Measurements from ENCODE around the gene LSS. TPM values are rescaled to one million over a fixed set of nuclear protein-coding genes. Genes with fewer than 3 reads are reported as not detected.

The LSS gene
- total and polyA plus RNA-seq, 2 experiments from 2014 or later: 86.9 to 112 TPM

- DNase-seq (ENCODE audit: low read depth in 1 of 2, low spot score in 1 of 2): no peak
- no peak for TF ChIP-seq CTCF (IDR thresholded peaks at IDR 0.05; ENCODE audit: low read depth, low read length)
These were observed 6.7 kb downstream of the LSS start for GRCh38 chr21:46221664-46222435.

GRCh38 chr21:46220847-46221246, 7.7 kb downstream of the LSS start:
- peaks cover 8% of the 10 kb centered on the region for H3K4me1 ChIP-seq (ENCODE audit: low read depth)
- no peaks in the 10 kb centered on the region for H3K27me3 ChIP-seq
- H3K9me3 ChIP-seq (ENCODE audit: low read depth): no peaks in the 10 kb centered on the region
- no peak overlapping the region for H3K4me3 ChIP-seq
- DNase-seq (ENCODE audit: low read depth in 1 of 2, low spot score in 1 of 2): no peak
- peaks cover 12% of the 10 kb centered on the region for H3K36me3 ChIP-seq
- TF ChIP-seq CTCF (IDR thresholded peaks at IDR 0.05; ENCODE audit: low read depth, low read length): no peak
- H3K27ac ChIP-seq: no peak overlapping the region

More at GRCh38 chr21:46221664-46222435, 6.7 kb downstream of the LSS start:
- Histone ChIP-seq H3K4me3 (no peak overlapping the region), H3K36me3 (peaks cover 6% of the 10 kb centered on the region), H3K27ac (no peak overlapping the region), H3K9me3 (ENCODE audit: low read depth) (no peaks in the 10 kb centered on the region), H3K4me1 (ENCODE audit: low read depth) (peaks cover 8% of the 10 kb centered on the region), H3K27me3 (no peaks in the 10 kb centered on the region)

GRCh38 chr21:46220275-46220810, 8.2 kb downstream of the LSS start:
- no peaks in the 10 kb centered on the region for H3K9me3 ChIP-seq (ENCODE audit: low read depth)
- DNase-seq (ENCODE audit: low read depth in 1 of 2, low spot score in 1 of 2): no peak
- peaks cover 12% of the 10 kb centered on the region for H3K36me3 ChIP-seq
- H3K27ac ChIP-seq: peak overlapping the region; percentile 25
- H3K27me3 ChIP-seq: no peaks in the 10 kb centered on the region
- peaks cover 8% of the 10 kb centered on the region for H3K4me1 ChIP-seq (ENCODE audit: low read depth)
- no peak for TF ChIP-seq CTCF (IDR thresholded peaks at IDR 0.05; ENCODE audit: low read depth, low read length)
- no peak overlapping the region for H3K4me3 ChIP-seq

GRCh38 chr21:46219591-46220239, 8.9 kb downstream of the LSS start:
- TF ChIP-seq CTCF (IDR thresholded peaks at IDR 0.05; ENCODE audit: low read depth, low read length): no peak
- Histone ChIP-seq H3K9me3 (ENCODE audit: low read depth) (no peaks in the 10 kb centered on the region), H3K27ac (peak overlapping the region; percentile 25), H3K27me3 (no peaks in the 10 kb centered on the region), H3K36me3 (peaks cover 12% of the 10 kb centered on the region), H3K4me1 (ENCODE audit: low read depth) (peaks cover 5% of the 10 kb centered on the region), H3K4me3 (no peak overlapping the region)
- peak in 1 of 2 donors; percentile 59 for DNase-seq (ENCODE audit: low read depth in 1 of 2, low spot score in 1 of 2)

GRCh38 chr21:46218906-46219590, 9.5 kb downstream of the LSS start:
- Histone ChIP-seq H3K36me3 (peaks cover 12% of the 10 kb centered on the region), H3K27ac (no peak overlapping the region), H3K9me3 (ENCODE audit: low read depth) (no peaks in the 10 kb centered on the region), H3K4me3 (no peak overlapping the region), H3K4me1 (ENCODE audit: low read depth) (no peaks in the 10 kb centered on the region), H3K27me3 (no peaks in the 10 kb centered on the region)
- DNase-seq (ENCODE audit: low read depth in 1 of 2, low spot score in 1 of 2): no peak
- no peak for TF ChIP-seq CTCF (IDR thresholded peaks at IDR 0.05; ENCODE audit: low read depth, low read length)

Measured in cardiac muscle cell (in vitro differentiated cells and primary cell).